ENCODE measurements around the gene ADGRE1.
"Not testable (repeated sequence)": the region's sequence is repeated elsewhere in the genome, so short reads cannot be mapped to it uniquely, and the experiment has no call there.

The ADGRE1 gene

GRCh38 chr19:6856749-6857372 is 30.5 kb upstream of the ADGRE1 start:
- H3K36me3 ChIP-seq (ENCODE audit: control insufficient read depth, insufficient read depth, low read length, severe bottlenecking), result no peaks in the 10 kb centered on the region

DNA sequence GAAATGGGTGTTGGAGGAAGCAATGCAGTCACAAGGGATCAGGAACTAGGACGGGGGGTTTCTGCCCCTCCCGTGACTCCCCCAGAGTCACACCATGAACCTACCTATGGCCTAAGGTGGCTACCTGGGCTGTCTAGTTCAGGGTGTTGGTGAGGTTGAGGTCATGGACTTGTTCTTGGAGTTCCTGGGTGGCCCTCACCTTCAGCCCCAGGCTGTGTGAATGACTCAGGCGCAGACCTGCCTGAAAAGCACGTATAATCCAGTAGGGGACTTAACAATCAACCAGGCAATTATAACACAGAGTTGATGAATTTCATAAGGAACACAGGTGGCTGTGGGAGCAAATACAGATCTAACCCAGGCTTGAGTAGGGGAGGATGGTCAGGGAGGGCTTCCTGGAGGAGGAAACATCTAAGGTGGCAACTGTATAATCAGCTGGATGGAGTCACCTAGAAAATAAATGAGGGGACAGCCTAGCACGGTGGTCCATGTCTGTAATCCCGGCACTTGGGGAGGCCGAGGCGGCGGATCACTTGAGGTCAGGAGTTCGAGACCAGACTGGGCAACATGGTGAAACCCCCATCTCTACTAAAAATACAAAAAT is 25.6 kb upstream of the ADGRE1 start:
- Histone ChIP-seq H3K4me3 (ENCODE audit: low read length) (no peak overlapping the region), H3K9me3 (ENCODE audit: control insufficient read depth, low read length) (no peaks in the 10 kb centered on the region), H3K27me3 (replicated peaks; ENCODE audit: control insufficient read depth, insufficient read depth, low read length) (peaks cover 6% of the 10 kb centered on the region), H3K36me3 (ENCODE audit: control insufficient read depth, insufficient read depth, low read length, severe bottlenecking) (no peaks in the 10 kb centered on the region), H3K9ac (ENCODE audit: low read length) (no peak overlapping the region), H3K4me1 (ENCODE audit: control insufficient read depth, insufficient read depth, low read length) (no peaks in the 10 kb centered on the region)
- DNase-seq (ENCODE audit: low read depth), result no peak

More at GRCh38 chr19:6856749-6857372, 30.5 kb upstream of the ADGRE1 start:
- Histone ChIP-seq H3K4me1 (ENCODE audit: control insufficient read depth, insufficient read depth, low read length) (no peaks in the 10 kb centered on the region), H3K9ac (ENCODE audit: low read length) (no peak overlapping the region), H3K9me3 (ENCODE audit: control insufficient read depth, low read length) (no peaks in the 10 kb centered on the region), H3K4me3 (ENCODE audit: low read length) (no peak overlapping the region), H3K27me3 (replicated peaks; ENCODE audit: control insufficient read depth, insufficient read depth, low read length) (peaks cover 19% of the 10 kb centered on the region)
- DNase-seq (ENCODE audit: low read depth), result no peak

- Histone ChIP-seq H3K4me3 (ENCODE audit: low read length) (no peak overlapping the region), H3K27me3 (replicated peaks; ENCODE audit: control insufficient read depth, insufficient read depth, low read length) (peaks cover 6% of the 10 kb centered on the region), H3K9ac (ENCODE audit: low read length) (no peak overlapping the region), H3K36me3 (ENCODE audit: control insufficient read depth, insufficient read depth, low read length, severe bottlenecking) (no peaks in the 10 kb centered on the region), H3K4me1 (ENCODE audit: control insufficient read depth, insufficient read depth, low read length) (no peaks in the 10 kb centered on the region), H3K9me3 (ENCODE audit: control insufficient read depth, low read length) (no peaks in the 10 kb centered on the region)
- DNase-seq (ENCODE audit: low read depth), result peak; percentile 87
Observed at GRCh38 chr19:6862673-6863078, 24.7 kb upstream of the ADGRE1 start.

GRCh38 chr19:6864325-6864940 is 22.9 kb upstream of the ADGRE1 start:
- no peak for DNase-seq (ENCODE audit: low read depth)
- Histone ChIP-seq H3K4me1 (ENCODE audit: control insufficient read depth, insufficient read depth, low read length) (peaks cover 8% of the 10 kb centered on the region), H3K27me3 (replicated peaks; ENCODE audit: control insufficient read depth, insufficient read depth, low read length) (peaks cover 6% of the 10 kb centered on the region), H3K4me3 (ENCODE audit: low read length) (no peak overlapping the region), H3K9me3 (ENCODE audit: control insufficient read depth, low read length) (no peaks in the 10 kb centered on the region), H3K36me3 (ENCODE audit: control insufficient read depth, insufficient read depth, low read length, severe bottlenecking) (no peaks in the 10 kb centered on the region), H3K9ac (ENCODE audit: low read length) (no peak overlapping the region)

DNA sequence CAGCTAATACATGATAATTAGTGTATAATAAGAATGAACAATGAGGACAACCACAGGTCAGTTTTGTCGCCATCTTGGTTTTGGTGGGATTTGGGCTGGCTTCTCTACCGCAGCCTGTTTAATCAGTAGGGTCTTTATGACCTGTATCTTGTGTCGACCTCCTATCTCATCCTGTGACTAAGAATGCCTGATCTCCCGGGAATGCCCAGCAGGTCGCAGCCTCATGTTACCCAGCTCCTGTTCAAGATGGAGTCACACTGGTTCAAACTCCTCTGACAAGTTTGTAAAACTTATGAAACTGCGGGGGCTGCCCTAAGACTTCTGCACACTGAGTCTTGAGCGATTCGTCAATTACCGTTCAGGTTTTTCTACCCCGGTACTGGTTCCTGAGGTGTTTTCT is 21.5 kb upstream of the ADGRE1 start:
- Histone ChIP-seq H3K4me3 (ENCODE audit: low read length) (no peak overlapping the region), H3K9me3 (ENCODE audit: control insufficient read depth, low read length) (no peaks in the 10 kb centered on the region), H3K36me3 (ENCODE audit: control insufficient read depth, insufficient read depth, low read length, severe bottlenecking) (no peaks in the 10 kb centered on the region), H3K4me1 (ENCODE audit: control insufficient read depth, insufficient read depth, low read length) (peaks cover 8% of the 10 kb centered on the region), H3K27me3 (replicated peaks; ENCODE audit: control insufficient read depth, insufficient read depth, low read length) (peaks cover 6% of the 10 kb centered on the region), H3K9ac (ENCODE audit: low read length) (no peak overlapping the region)
- no peak for DNase-seq (ENCODE audit: low read depth)

DNA sequence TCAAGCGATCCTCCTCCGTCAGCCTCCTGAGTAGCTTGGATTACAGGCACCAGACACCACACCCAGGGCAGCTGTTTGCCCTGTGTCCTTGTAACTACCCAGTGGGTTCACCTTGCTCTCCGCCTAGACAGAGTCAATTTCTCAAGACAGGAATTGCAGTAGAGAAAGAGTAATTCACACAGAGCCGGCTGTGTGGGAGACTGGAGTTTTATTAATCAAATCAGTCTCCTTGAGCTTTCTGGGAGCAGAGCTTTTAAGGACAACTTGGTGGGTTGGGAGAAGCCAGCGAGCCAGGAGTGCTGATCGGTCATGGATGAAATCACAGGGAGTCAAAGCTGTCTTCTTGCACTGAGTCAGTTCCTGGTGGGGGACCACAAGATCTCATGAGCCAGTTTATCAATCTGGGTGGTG is 20.6 kb upstream of the ADGRE1 start:
- no peaks in the 10 kb centered on the region for H3K36me3 ChIP-seq (ENCODE audit: control insufficient read depth, insufficient read depth, low read length, severe bottlenecking)
- no peak for DNase-seq (ENCODE audit: low read depth)
- H3K4me3 ChIP-seq (ENCODE audit: low read length), result no peak overlapping the region
- H3K9ac ChIP-seq (ENCODE audit: low read length), result no peak overlapping the region
- H3K4me1 ChIP-seq (ENCODE audit: control insufficient read depth, insufficient read depth, low read length), result peaks cover 8% of the 10 kb centered on the region
- no peaks in the 10 kb centered on the region for H3K9me3 ChIP-seq (ENCODE audit: control insufficient read depth, low read length)
- peaks cover 6% of the 10 kb centered on the region for H3K27me3 ChIP-seq (replicated peaks; ENCODE audit: control insufficient read depth, insufficient read depth, low read length)

DNA sequence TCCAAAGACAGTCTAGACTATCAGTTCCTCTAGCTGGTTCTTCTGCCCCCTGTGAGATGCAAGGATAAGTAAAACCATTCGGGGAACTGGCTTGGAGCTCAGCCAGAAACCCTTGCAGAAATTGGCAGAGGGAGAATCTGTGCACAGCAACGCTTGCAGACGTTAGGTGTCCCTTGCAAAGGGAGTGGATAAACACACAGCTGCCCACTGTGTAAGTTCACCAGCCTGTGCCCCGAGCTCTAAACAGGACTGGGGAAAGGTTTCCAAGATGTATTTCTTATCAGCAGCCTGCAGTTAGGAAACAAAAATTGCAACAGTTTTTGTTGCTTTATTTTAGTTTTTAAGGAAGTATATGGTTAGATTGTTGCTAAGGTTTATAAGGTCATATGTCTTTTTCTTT is 19.0 kb upstream of the ADGRE1 start:
- Histone ChIP-seq H3K4me3 (ENCODE audit: low read length) (no peak overlapping the region), H3K27me3 (replicated peaks; ENCODE audit: control insufficient read depth, insufficient read depth, low read length) (peaks cover 6% of the 10 kb centered on the region), H3K9ac (ENCODE audit: low read length) (no peak overlapping the region), H3K4me1 (ENCODE audit: control insufficient read depth, insufficient read depth, low read length) (peaks cover 8% of the 10 kb centered on the region), H3K9me3 (ENCODE audit: control insufficient read depth, low read length) (no peaks in the 10 kb centered on the region), H3K36me3 (ENCODE audit: control insufficient read depth, insufficient read depth, low read length, severe bottlenecking) (no peaks in the 10 kb centered on the region)
- DNase-seq (ENCODE audit: low read depth), result peak; percentile 3

DNA sequence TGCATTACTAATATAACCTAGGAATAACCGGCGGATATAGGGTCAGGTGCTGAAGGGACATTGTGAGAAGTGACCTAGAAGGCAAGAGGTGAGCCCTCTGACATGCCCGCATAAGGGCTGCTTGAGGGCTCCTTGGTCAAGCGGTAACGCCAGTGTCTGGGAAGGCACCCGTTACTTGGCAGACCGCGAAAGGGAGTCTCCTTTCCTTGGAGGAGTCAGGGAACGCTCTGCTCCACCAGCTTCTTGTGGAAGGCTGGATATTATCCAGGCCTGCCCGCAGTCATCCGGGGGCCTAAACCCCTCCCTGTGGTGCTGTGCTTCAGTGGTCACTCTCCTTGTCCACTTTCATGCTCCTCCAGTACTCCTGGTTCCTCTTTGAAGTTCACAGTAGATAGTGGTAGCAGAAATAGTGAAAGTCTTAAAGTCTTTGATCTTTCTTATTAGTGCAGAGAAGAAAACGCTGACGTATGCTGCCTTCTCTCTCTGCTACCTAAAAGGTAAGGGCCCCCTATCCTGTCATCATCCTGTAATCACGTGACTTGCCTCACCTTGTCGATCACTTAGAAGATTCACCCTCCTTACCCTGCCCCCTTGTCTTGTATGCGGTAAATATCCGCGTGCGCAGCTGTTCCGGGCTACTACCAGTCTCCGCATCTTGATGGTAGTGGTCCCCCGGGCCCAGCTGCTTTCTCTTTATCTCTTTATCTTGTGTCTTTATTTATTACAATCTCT is 18.1 kb upstream of the ADGRE1 start:
- not testable (repeated sequence) for H3K36me3 ChIP-seq (ENCODE audit: control insufficient read depth, insufficient read depth, low read length, severe bottlenecking); H3K4me1 ChIP-seq (ENCODE audit: control insufficient read depth, insufficient read depth, low read length); H3K27me3 ChIP-seq (replicated peaks; ENCODE audit: control insufficient read depth, insufficient read depth, low read length); H3K9me3 ChIP-seq (ENCODE audit: control insufficient read depth, low read length); H3K9ac ChIP-seq (ENCODE audit: low read length); H3K4me3 ChIP-seq (ENCODE audit: low read length); DNase-seq (ENCODE audit: low read depth)

GRCh38 chr19:6873708-6874431 is 13.5 kb upstream of the ADGRE1 start:
- Histone ChIP-seq H3K27me3 (replicated peaks; ENCODE audit: control insufficient read depth, insufficient read depth, low read length) (peaks cover 14% of the 10 kb centered on the region), H3K9ac (ENCODE audit: low read length) (no peak overlapping the region), H3K4me3 (ENCODE audit: low read length) (no peak overlapping the region), H3K4me1 (ENCODE audit: control insufficient read depth, insufficient read depth, low read length) (no peaks in the 10 kb centered on the region), H3K9me3 (ENCODE audit: control insufficient read depth, low read length) (peaks cover under 1% of the 10 kb centered on the region), H3K36me3 (ENCODE audit: control insufficient read depth, insufficient read depth, low read length, severe bottlenecking) (no peaks in the 10 kb centered on the region)
- no peak for DNase-seq (ENCODE audit: low read depth)

- H3K4me3 ChIP-seq (ENCODE audit: low read length), result no peak overlapping the region
- H3K4me1 ChIP-seq (ENCODE audit: control insufficient read depth, insufficient read depth, low read length), result no peaks in the 10 kb centered on the region
- DNase-seq (ENCODE audit: low read depth), result no peak
- H3K9me3 ChIP-seq (ENCODE audit: control insufficient read depth, low read length), result peaks cover 8% of the 10 kb centered on the region
- peaks cover 14% of the 10 kb centered on the region for H3K27me3 ChIP-seq (replicated peaks; ENCODE audit: control insufficient read depth, insufficient read depth, low read length)
- no peak overlapping the region for H3K9ac ChIP-seq (ENCODE audit: low read length)
- no peaks in the 10 kb centered on the region for H3K36me3 ChIP-seq (ENCODE audit: control insufficient read depth, insufficient read depth, low read length, severe bottlenecking)
Observed at GRCh38 chr19:6875218-6875617, 12.2 kb upstream of the ADGRE1 start.

- no peak for DNase-seq (ENCODE audit: low read depth)
- H3K4me3 ChIP-seq (ENCODE audit: low read length), result no peak overlapping the region
- H3K9me3 ChIP-seq (ENCODE audit: control insufficient read depth, low read length), result peaks cover 8% of the 10 kb centered on the region
- no peaks in the 10 kb centered on the region for H3K36me3 ChIP-seq (ENCODE audit: control insufficient read depth, insufficient read depth, low read length, severe bottlenecking)
- peaks cover 14% of the 10 kb centered on the region for H3K27me3 ChIP-seq (replicated peaks; ENCODE audit: control insufficient read depth, insufficient read depth, low read length)
- no peak overlapping the region for H3K9ac ChIP-seq (ENCODE audit: low read length)
- no peaks in the 10 kb centered on the region for H3K4me1 ChIP-seq (ENCODE audit: control insufficient read depth, insufficient read depth, low read length)
Observed at GRCh38 chr19:6876748-6877147, 10.6 kb upstream of the ADGRE1 start.
